HepG2 (cell line): Measurements from ENCODE around the gene PPP3R1. TPM values are rescaled to one million over a fixed set of nuclear protein-coding genes. Genes with fewer than 3 reads are reported as not detected.

ENCODE experiments used
- CHD4 ChIP-seq: fragments of 200-600 bp; sonication (generic); IDR thresholded peaks from 2 replicates; pipeline ENCODE4 v1.7.0; 2017; ENCODE audit warnings: mild to moderate bottlenecking, low read length, borderline replicate concordance
- GZF1 ChIP-seq: sonication (generic); formaldehyde crosslinking; IDR thresholded peaks from 2 replicates; pipeline ENCODE4 v1.5.1; 2020; ENCODE audit warnings: mild to moderate bottlenecking, missing genetic modification reagents
- NCOA2 ChIP-seq: sonication (generic); formaldehyde crosslinking; IDR thresholded peaks from 2 replicates; pipeline ENCODE4 v1.8.0; 2022; ENCODE audit warnings: inconsistent platforms
- NFKB2 ChIP-seq: sonication (generic); formaldehyde crosslinking; IDR thresholded peaks from 2 replicates; pipeline ENCODE4 v1.4.0; 2020; ENCODE audit warnings: missing genetic modification reagents, borderline replicate concordance
- RELA ChIP-seq: sonication (generic); formaldehyde crosslinking; IDR thresholded peaks from 2 replicates; pipeline ENCODE4 v1.4.0; 2020; ENCODE audit warnings: missing genetic modification reagents
- RERE ChIP-seq: IDR thresholded peaks from 2 replicates; pipeline ENCODE4 v1.6.1; 2016; ENCODE audit warnings: low read depth, missing genetic modification reagents, missing compliant biosample characterization
- STAG1 ChIP-seq: sonication (generic); formaldehyde crosslinking; IDR thresholded peaks from 2 replicates; pipeline ENCODE4 v1.4.0; 2020; ENCODE audit warnings: missing genetic modification reagents
- STAT6 ChIP-seq: sonication (generic); formaldehyde crosslinking; IDR thresholded peaks from 2 replicates; pipeline ENCODE4 v1.4.0; 2020; ENCODE audit warnings: missing genetic modification reagents, mild to moderate bottlenecking, borderline replicate concordance
- TFDP2 ChIP-seq: sonication (generic); formaldehyde crosslinking; IDR thresholded peaks from 2 replicates; pipeline ENCODE4 v1.4.0; 2020; ENCODE audit warnings: missing genetic modification reagents
- XBP1 ChIP-seq: sonication (generic); formaldehyde crosslinking; IDR thresholded peaks from 2 replicates; pipeline ENCODE4 v1.5.0; 2020; ENCODE audit warnings: missing genetic modification reagents
- ZC3H13 ChIP-seq: sonication (generic); formaldehyde crosslinking; IDR thresholded peaks from 2 replicates; pipeline ENCODE4 v1.8.1; 2023; ENCODE audit warnings: mild to moderate bottlenecking, missing genetic modification reagents, moderate library complexity
- ZFP36 ChIP-seq: fragments of 150-350 bp; IDR thresholded peaks from 2 replicates; pipeline ENCODE4 v1.6.1; 2018; ENCODE audit warnings: borderline replicate concordance, low read length, low read depth; ENCODE audit not compliant: partially characterized antibody
- ZNF160 ChIP-seq: sonication (generic); formaldehyde crosslinking; IDR thresholded peaks from 2 replicates; pipeline ENCODE4 v1.8.0; 2022; ENCODE audit warnings: mild to moderate bottlenecking, inconsistent platforms, missing genetic modification reagents
- ZNF546 ChIP-seq: sonication (generic); formaldehyde crosslinking; conservative IDR thresholded peaks from 2 replicates; pipeline ENCODE4 v1.8.1; 2023; ENCODE audit warnings: mild to moderate bottlenecking, missing genetic modification reagents
- ZNF570 ChIP-seq: sonication (generic); formaldehyde crosslinking; IDR thresholded peaks from 2 replicates; pipeline ENCODE4 v1.4.0; 2020; ENCODE audit warnings: mild to moderate bottlenecking, missing genetic modification reagents, borderline replicate concordance
- ZNF607 ChIP-seq: sonication (generic); formaldehyde crosslinking; IDR thresholded peaks from 2 replicates; pipeline ENCODE4 v1.5.1; 2020; ENCODE audit warnings: missing genetic modification reagents, mild to moderate bottlenecking, borderline replicate concordance
- ZNF747 ChIP-seq: sonication (generic); formaldehyde crosslinking; IDR thresholded peaks from 2 replicates; pipeline ENCODE4 v1.8.1; 2023; ENCODE audit warnings: missing genetic modification reagents, mild to moderate bottlenecking, borderline replicate concordance
- ZNF772 ChIP-seq: sonication (generic); formaldehyde crosslinking; IDR thresholded peaks from 2 replicates; pipeline ENCODE4 v1.5.0; 2020; ENCODE audit warnings: mild to moderate bottlenecking, missing genetic modification reagents
- polyA plus RNA-seq, 8 experiments: library from polyadenylated mRNA; depleted of rRNA in 3 of 8; stranded (reverse) in 7 of 8; unstranded in 1 of 8; fragments of >200 nt; fragmentation: Illumina TruSeq in 4 of 8; extraction: Trizol in 4 of 8; gene quantifications; 2 replicates each; pipeline versions ENCODE4 v1.2.1 to v1.2.3, GENCODE V29; 2011 to 2016; ENCODE audit warnings: low read depth in 4 of 8, missing spikeins in 1 of 8, mixed read lengths in 1 of 8; ENCODE audit not compliant: insufficient read depth in 1 of 8
- total RNA-seq, 5 experiments: library from RNA; depleted of rRNA; stranded (reverse); fragments of >200 nt; fragmentation: Illumina TruSeq; extraction: Trizol; gene quantifications; 2 replicates each; pipeline ENCODE4 v1.2.3, GENCODE V29; 2016; ENCODE audit warnings: low read depth in 1 of 5
- TF ChIP-seq, protein P1 (sequence below): sonication (generic); formaldehyde crosslinking; conservative IDR thresholded peaks from 2 replicates; pipeline ENCODE4 v1.4.0; 2020; ENCODE audit warnings: missing genetic modification reagents

Gene PPP3R1
- total and polyA plus RNA-seq, 2 of the 13 experiments (the other 11 are each of a cell fraction or from before 2014, with no cell fraction given): 11.6 to 25.7 TPM

- TF ChIP-seq ZNF546 (CRISPR knock-in tag): no peak
- TF ChIP-seq, protein P1, sequence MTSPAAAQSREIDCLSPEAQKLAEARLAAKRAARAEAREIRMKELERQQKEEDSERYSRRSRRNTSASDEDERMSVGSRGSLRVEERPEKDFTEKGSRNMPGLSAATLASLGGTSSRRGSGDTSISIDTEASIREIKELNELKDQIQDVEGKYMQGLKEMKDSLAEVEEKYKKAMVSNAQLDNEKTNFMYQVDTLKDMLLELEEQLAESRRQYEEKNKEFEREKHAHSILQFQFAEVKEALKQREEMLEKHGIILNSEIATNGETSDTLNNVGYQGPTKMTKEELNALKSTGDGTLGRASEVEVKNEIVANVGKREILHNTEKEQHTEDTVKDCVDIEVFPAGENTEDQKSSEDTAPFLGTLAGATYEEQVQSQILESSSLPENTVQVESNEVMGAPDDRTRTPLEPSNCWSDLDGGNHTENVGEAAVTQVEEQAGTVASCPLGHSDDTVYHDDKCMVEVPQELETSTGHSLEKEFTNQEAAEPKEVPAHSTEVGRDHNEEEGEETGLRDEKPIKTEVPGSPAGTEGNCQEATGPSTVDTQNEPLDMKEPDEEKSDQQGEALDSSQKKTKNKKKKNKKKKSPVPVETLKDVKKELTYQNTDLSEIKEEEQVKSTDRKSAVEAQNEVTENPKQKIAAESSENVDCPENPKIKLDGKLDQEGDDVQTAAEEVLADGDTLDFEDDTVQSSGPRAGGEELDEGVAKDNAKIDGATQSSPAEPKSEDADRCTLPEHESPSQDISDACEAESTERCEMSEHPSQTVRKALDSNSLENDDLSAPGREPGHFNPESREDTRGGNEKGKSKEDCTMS (CRISPR knock-in tag): no peak
- TF ChIP-seq RELA (CRISPR knock-in tag): no peak
- TF ChIP-seq ZFP36: no peak
- TF ChIP-seq RERE (CRISPR knock-in tag): no peak
- TF ChIP-seq GZF1 (CRISPR knock-in tag): 0 out of 2 replicates have a peak, but pooled peaks have one; percentile 0
- TF ChIP-seq NCOA2 (CRISPR knock-in tag): no peak
- TF ChIP-seq ZC3H13 (CRISPR knock-in tag): 0 out of 2 replicates have a peak, but pooled peaks have one; percentile 19
- 0 out of 2 replicates have a peak, but pooled peaks have one; percentile 2 for TF ChIP-seq TFDP2 (CRISPR knock-in tag)
- no peak for TF ChIP-seq ZNF570
- no peak for TF ChIP-seq XBP1 (CRISPR knock-in tag)
- no peak for TF ChIP-seq STAG1 (CRISPR knock-in tag)
- no peak for TF ChIP-seq STAT6 (CRISPR knock-in tag)
- TF ChIP-seq CHD4: no peak
- TF ChIP-seq ZNF607 (CRISPR knock-in tag): no peak
- TF ChIP-seq NFKB2 (CRISPR knock-in tag): no peak
- TF ChIP-seq ZNF747 (CRISPR knock-in tag): no peak
- no peak for TF ChIP-seq ZNF772 (CRISPR knock-in tag)
- no peak for TF ChIP-seq ZNF160 (CRISPR knock-in tag)
These were observed 405 bp downstream of the PPP3R1 start (continued) for GRCh38 chr2:68251855-68252399.
